Superior temporal gyrus (tissue), 1 donor: Measurements from ENCODE around the gene SCAF8.
"Not testable (repeated sequence)": the region's sequence is repeated elsewhere in the genome, so short reads cannot be mapped to it uniquely, and the experiment has no call there.

ENCODE experiments used
- DNase-seq: peaks from one replicate; pipeline ENCODE4 v3.0.0-alpha.2; 2016; ENCODE audit errors: extremely low spot score

Gene SCAF8

GRCh38 chr6:154736618-154737259, 3.5 kb downstream of the SCAF8 start:
- DNase-seq, result no peak

DNA sequence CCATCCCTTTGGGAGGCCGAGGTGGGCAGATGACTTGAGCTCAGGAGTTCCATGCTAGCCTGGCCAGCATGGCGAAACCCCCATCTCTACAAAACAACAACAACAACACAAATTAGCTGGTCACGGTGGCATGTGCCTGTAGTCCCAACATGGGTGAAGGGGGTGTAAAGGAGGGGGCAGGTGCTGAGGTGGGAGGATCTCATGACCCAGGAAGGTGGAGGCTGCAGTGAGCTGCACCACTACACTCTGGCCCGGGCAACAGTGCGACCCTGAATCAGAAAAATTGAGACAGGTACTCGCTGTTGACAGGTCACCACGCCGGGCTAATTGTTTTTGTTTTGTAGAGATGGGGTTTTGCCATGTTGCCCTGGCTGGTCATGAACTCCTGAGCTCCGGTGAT, 4.2 kb downstream of the SCAF8 start:
- no peak for DNase-seq

DNA sequence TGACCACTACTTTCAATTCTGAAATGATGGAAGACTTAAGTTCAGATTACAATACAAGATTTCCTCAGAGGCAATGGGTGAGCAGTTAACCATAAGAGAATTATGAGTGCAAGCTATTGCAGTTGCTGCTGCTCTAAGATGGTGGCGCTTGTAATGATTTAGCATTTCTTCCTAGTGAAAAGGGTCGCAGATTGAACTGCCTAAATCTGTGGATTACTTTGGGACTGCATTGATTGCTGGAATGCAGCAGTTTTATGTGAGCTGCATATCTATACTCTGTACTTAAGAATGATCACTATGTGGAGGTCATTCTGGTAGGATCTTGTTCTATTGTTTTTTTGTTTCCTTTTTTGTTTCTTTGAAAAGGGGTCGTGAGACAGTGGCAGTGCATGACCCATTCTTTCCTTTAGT, 5.3 kb downstream of the SCAF8 start:
- no peak for DNase-seq

DNA sequence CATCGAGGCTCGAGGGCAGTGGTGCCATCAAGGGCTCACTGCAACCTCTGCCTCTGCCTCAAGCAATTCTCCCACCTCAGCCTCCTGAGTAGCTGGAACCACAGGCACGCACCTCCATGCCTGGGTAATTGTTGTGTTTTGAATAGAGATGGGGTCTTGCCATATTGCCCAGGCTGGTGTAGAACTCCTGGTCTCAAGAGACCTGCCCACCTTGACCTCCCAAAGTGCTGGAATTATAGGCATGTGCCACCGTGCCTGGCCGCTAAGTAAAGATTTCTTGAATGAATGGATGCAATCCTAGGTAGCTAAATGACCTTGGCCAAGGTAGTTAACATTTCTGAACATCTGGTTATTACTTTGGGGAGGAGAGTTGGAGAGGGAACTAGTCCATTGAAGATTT, 7.4 kb downstream of the SCAF8 start:
- no peak for DNase-seq

DNA sequence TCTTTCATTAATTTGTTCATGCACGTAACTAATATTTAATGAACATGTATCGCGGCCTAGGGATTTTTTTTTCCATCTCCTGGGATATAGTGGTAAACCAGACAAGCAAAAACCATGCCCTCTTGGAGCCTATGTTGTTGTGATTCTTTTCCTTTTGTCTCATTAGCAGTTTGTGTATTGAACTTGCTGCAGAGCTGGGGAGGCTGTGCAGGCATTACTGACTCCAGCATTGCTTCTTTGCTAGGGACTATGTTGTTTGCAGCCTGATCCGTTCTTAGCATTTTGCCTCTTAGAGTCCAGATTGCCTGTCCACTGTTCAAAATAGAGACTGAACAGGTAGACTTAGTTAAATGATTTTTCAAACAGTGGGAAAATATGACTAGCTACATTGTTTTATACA, 9.7 kb downstream of the SCAF8 start:
- DNase-seq, result no peak

GRCh38 chr6:154744029-154744745, 11.0 kb downstream of the SCAF8 start:
- DNase-seq, result not testable (repeated sequence)

GRCh38 chr6:154745243-154745642, 12.0 kb downstream of the SCAF8 start:
- DNase-seq, result no peak

DNA sequence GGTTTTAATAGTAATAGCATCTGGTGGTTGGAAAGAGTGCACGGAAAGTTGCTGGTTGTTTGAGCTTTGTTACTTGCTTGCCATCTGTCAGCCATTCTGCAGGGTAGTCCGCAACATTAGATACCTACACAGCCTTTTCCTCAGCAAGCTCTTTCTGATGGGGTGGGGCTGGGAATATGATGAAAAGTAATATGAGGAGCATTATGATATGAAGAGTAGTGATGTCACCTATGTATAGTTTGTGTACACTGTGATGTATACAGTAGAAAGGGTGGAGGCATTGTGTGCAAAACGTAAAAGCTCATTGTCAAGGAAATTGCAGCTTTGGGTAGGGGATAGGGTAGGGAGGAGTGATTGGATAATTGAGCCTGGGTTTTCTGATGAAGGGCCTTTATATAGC, 16.1 kb downstream of the SCAF8 start:
- DNase-seq, result no peak

GRCh38 chr6:154751011-154751800, 18.0 kb downstream of the SCAF8 start:
- no peak for DNase-seq

DNA sequence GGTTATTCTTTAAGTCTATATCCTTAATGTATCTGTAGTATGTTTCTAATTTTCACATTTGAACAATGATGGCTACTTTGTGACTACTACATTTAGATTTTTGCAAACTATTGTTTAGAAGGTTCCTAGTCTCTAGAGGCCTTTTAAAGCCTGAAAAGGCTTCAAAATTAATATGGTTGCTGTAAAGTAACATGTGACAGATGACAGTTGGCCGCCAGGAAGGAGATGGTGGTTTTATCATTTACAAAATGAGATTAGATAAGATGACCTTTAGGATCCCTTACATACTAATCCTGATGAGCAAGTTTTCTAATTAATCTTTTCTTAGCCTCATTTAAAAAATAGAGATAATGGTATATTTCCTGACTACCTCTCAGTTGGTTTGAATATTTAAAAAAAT, 18.8 kb downstream of the SCAF8 start:
- DNase-seq, result no peak

DNA sequence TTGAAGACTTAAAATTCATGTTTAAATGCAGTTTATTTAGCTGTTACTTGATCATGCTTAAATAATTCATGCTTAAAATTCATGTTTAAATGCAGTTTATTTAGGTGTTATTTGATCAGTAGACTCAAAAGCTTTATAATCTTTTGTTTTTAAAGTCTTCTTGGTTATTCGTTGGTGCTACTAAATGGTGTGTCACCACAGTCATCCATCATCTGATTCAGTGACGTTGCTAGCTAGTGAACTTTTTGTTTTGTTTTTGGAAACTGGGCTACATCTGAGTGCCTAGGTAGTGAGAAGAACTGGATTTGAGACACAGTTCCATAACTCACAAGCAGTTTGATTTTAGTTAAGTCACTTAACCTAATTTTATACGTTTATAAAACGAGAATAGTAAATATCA, 20.9 kb downstream of the SCAF8 start:
- DNase-seq, result no peak

GRCh38 chr6:154757352-154758050, 24.3 kb downstream of the SCAF8 start:
- no peak for DNase-seq

- DNase-seq, result no peak
These were observed 24.9 kb downstream of the SCAF8 start for GRCh38 chr6:154758125-154758524.

GRCh38 chr6:154763650-154764049, 30.4 kb downstream of the SCAF8 start:
- DNase-seq, result no peak

DNA sequence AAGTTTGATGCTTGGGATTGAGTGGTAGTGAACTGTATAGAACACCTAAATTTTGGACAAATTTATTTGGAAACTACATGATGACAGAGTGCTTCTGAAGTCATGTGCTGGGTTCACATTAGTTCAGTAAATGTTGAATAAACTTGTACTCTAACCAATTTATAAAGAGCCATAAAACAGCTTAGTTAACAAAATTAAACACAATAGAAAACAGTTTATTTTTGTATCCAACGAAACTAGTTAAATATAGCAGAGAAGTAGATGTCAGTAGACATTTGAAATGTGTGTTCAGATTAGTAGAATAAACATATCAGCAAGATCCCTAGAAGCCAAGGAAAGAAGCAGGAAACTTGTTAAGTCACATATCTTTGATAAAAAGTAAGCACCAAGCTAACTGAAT, 32.1 kb downstream of the SCAF8 start:
- no peak for DNase-seq

- DNase-seq, result peak; percentile 56
These were observed 33.1 kb downstream of the SCAF8 start for GRCh38 chr6:154766288-154766687.

GRCh38 chr6:154767003-154767723, 33.9 kb downstream of the SCAF8 start:
- DNase-seq, result no peak

DNA sequence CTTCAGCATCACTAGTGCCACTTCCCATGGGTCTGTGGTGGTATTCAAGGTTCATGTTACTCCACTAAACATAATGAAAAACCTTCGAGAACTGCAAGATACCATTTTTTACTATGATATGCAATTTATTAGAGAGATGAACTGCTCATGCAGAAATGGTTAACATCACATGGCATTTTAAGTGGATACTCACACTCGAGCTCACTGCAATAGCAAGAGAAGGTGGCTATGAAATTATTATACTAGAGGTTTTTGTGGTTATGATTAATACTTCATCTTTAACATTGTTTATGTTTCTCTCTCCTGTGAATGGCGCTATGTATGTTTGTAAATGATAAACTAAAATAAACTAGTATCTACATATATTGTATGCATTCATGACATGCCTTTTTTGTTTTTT, 35.1 kb downstream of the SCAF8 start:
- no peak for DNase-seq

GRCh38 chr6:154773610-154774089, 40.4 kb downstream of the SCAF8 start:
- DNase-seq, result no peak

DNA sequence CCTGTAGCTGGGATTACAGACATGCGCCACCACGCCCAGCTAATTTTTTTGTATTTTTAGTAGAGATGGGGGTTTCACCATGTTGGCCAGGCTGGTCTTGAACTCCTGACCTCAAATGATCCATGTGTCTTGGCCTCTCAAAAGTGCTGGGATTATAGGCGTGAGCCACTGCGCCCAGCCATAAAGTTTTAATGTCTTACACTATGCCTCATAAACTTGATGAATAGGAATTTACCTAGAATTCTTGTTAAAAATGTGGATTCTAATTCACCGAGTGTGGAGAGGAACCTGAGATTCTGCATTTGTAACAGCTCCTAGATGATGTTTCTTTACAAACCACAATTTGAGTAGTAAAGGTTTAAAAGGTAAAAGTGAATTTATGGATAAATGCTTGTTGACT, 45.9 kb downstream of the SCAF8 start:
- not testable (repeated sequence) for DNase-seq

DNA sequence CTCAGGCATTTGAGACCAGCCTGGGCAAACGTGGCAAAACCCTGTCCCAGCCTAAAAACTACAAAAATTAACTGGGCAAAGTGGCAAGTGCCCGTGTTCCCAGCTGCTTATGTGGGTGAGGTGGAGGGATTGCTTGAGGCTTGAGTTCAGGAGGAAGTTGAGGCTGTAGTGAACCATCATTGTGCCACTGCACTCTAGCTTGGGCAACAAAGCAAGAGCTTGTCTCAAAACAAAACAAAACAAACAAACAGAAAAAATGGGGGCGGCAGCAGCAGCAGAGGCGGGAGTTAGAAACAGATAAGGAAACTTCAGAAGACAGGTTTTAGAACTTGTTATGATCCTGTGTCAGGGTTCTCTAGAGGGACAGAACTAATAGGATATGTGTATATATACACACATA, 49.0 kb downstream of the SCAF8 start:
- no peak for DNase-seq
